HAP-1 (cell line): ENCODE measurements around the gene NOM1.

Experiments used
- DNase-seq, 2 experiments: peaks; one replicate each; pipeline ENCODE4 v3.0.0-alpha.2; 2016 to 2020; ENCODE audit warnings: low spot score in 2 of 2
- H3K27me3 ChIP-seq: fragments of 250-450 bp; sonication (Bioruptor Pico); 2 replicates; pipeline ENCODE4 v1.5.1; 2020; ENCODE audit warnings: low read depth, mild to moderate bottlenecking, moderate library complexity
- H3K36me3 ChIP-seq: fragments of 250-450 bp; sonication (Bioruptor Pico); replicated peaks from 2 replicates; pipeline ENCODE4 v1.5.1; 2020; ENCODE audit warnings: mild to moderate bottlenecking
- H3K4me1 ChIP-seq: fragments of 250-450 bp; sonication (Bioruptor Pico); 2 replicates; pipeline ENCODE4 v1.5.1; 2020; ENCODE audit warnings: mild to moderate bottlenecking
- H3K4me3 ChIP-seq: fragments of 250-450 bp; sonication (Bioruptor Pico); 2 replicates; pipeline ENCODE4 v1.5.1; 2020; ENCODE audit warnings: mild to moderate bottlenecking, moderate library complexity
- H3K9me3 ChIP-seq: fragments of 250-450 bp; sonication (Bioruptor Pico); 2 replicates; pipeline ENCODE4 v1.5.1; 2020; ENCODE audit warnings: mild to moderate bottlenecking, moderate library complexity
- in situ Hi-C: fragments of 300-500 bp; cut with MboI; formaldehyde crosslinking; loops from 3 replicates; pipeline ENCODE4 v1.14.3; 2020; ENCODE audit warnings: low sequenced_read_pairs, inconsistent platforms, mixed read lengths

Gene NOM1

DNA sequence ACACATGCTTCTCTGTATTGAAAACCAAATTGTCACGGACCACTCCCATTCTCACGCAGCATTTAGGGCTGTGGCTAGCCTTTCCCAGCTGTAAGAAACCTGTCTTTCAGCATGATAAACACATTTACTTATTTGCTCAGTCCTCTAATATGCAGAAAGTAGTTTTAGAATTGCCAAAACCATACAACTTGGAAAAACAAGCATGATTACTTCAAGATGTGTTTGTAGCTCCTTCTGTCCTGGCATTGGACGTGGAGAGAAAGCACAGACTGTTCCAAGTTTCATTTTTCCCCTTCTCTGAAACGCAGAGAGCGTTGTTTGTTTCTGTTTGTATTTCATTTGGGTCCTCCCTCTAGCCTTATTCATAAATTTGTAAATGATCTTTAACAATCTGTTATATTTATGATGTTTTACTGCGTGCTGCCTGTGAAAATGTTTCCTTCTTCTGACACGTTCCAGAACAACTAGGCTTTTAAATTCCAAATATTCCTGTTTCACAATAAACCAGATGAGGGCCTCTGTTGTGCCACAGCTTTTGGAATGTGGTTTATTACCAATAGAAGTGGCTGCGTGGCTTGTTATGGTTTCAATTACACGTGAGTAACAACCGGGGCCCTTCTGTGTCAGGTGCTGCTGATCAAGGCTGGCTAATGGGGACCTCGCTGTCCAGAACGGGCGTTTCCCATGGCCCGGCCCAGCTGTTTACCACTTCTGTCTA lies 34.8 kb downstream of the NOM1 start:
- no peak for DNase-seq
- Histone ChIP-seq H3K4me3 (no peak overlapping the region), H3K9me3 (no peaks in the 10 kb centered on the region; the same call in 1 of the 2 replicates), H3K36me3 (no peaks in the 10 kb centered on the region), H3K4me1 (no peaks in the 10 kb centered on the region), H3K27me3 (no peaks in the 10 kb centered on the region)
- in situ Hi-C loops, result no loop called here

DNA sequence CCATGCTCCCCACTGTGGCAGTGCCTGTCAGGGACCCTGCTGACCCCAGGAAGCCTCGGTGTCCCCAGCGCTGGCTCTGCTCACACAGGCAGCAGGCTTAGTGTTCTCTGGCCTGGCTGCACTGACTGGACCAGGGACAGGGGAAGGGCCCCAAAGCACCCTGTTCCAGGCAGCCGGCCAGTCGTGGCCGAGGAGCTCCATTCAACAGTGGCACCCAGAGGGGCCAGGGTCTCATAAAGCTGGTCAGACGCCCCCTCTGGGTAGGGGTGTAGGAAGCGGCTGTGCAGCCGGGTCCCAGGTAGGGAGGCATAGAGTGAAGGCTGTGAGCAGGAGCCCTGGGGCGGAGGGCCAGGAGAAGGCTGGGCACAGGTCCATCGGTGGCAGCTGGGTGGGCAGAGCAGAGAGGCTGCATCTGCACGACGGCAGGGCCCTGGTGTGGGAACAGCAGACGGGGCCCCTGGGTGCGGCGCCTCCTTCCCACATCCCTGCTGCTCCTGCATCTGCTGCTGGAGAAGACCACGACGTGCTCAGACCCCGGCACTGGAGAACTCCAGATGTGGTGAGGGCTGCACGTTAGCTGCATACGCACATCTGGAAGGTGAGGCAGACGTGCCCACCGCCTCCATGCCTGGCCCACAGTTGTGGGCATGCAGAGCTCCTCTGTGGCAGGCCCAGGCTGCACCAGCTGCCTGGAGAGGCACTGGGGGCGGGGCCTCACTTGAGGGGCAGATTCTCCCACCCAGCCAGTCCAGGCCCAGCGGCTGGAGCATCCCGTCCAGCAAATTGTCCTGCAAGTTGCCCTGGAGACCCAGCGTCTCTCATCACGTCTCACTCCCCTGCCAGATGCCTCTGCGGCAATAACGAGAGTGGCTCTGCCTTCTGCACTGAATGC lies 35.8 kb downstream of the NOM1 start:
- no peak for DNase-seq
- Histone ChIP-seq H3K4me1 (no peaks in the 10 kb centered on the region), H3K27me3 (no peaks in the 10 kb centered on the region), H3K36me3 (no peaks in the 10 kb centered on the region), H3K9me3 (no peaks in the 10 kb centered on the region), H3K4me3 (no peak overlapping the region)
- in situ Hi-C loops, result no loop called here

DNA sequence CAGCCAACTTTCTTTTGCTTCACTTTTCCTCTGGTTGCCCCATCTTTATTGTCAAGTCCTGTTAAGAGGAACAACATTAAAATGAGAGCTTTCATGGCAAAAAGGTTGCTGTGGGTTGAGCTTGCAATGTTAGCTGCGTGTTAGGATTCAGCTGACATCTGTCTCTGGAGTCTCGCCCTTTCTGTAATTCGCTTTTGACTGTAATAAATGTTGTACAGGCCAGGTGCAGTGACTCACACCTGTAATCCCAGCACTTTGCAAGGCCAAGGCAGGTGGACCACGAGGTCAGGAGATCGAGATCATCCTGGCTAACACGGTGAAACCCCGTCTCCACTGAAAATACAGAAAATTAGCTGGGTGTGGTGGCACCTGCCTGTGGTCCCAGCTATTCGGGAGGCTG lies 36.9 kb downstream of the NOM1 start:
- no peak overlapping the region for H3K4me3 ChIP-seq
- DNase-seq, result no peak
- in situ Hi-C loops, result no loop called here
- H3K9me3 ChIP-seq, result no peaks in the 10 kb centered on the region
- H3K36me3 ChIP-seq, result no peaks in the 10 kb centered on the region
- no peaks in the 10 kb centered on the region for H3K4me1 ChIP-seq
- no peaks in the 10 kb centered on the region for H3K27me3 ChIP-seq

DNA sequence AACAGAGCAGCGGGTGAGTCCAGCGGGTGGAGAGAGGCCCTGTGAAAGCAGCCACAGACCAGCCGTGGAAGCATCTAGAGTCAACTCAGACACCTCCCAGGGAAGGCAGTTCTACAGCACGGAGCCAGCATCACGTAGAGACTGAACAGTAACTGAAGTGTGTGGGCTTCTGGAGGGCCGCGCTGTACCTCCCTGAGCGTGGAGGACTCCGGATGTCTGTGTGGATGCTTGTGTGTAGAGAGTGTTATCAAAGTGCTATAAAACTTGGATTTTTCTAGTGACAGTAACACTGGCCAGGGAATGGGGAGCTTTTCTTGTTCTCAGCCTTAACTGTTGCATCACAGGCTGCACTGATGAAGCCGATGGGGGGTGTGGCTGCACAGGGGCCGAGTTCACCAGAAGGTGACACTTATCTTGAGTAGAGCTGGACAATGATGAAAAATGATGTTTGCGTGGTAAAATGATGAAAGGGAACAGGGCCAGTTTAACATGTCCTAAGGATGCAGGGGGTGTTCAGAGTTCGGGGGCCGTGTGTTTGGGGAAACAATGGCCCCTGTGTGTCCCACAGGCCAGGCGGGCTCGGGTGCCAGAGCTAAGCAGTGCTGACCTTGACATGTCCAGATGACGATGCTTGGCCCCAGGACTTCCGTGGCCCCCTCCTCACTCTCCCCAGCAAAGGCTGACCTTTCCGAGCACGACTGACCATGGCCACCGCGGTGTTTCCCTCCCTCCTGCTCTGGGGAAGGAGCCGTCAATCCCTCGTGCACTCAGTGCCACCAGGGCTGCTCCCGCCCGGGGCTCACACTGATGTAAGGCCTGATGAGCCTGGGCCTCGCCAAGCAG lies 39.1 kb downstream of the NOM1 start:
- Histone ChIP-seq H3K4me1 (no peaks in the 10 kb centered on the region), H3K9me3 (no peaks in the 10 kb centered on the region), H3K27me3 (no peaks in the 10 kb centered on the region), H3K36me3 (no peaks in the 10 kb centered on the region), H3K4me3 (no peak overlapping the region)
- no peak for DNase-seq
- in situ Hi-C loops, result no loop called here

DNA sequence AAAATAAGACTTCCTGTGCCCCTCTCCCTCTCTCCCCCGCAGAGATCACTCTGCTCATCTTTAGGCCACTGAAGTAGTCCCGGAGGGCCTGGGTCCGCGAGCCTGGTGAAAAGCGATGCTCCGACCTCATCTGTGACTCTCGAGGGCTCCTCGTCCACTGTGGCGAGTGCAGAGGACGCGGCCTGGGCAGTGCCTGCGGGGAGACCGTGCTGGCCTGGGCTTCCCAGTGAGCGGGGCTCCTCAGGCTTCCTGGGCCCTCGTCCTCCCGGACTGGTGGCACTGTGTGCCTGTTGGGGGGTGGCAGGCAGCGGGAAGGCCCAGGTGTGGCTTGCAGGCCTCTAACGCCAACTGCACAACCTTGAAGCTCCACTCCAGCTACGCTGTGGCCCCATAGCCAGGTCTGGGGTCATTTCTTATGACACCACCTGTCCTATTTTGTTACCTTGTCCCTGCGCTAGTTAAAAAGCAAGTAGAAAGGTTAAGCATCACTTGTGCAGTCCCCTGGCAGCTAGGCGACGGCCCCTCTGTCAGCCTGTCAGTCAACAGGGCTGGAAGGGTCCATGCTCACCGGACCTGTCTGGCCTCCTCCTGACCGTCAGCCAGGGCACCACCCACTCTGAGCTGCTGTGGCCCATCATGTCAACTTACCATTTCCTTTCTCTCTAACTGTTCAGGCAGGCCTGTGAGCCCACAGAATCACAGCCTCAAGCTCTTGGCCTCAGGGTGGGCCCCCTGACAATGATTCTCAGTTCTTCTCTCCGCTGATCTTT lies 40.4 kb downstream of the NOM1 start:
- in situ Hi-C loops, result no loop called here
- Histone ChIP-seq H3K4me3 (no peak overlapping the region), H3K9me3 (no peaks in the 10 kb centered on the region), H3K4me1 (no peaks in the 10 kb centered on the region), H3K27me3 (no peaks in the 10 kb centered on the region), H3K36me3 (no peaks in the 10 kb centered on the region)
- no peak for DNase-seq

DNA sequence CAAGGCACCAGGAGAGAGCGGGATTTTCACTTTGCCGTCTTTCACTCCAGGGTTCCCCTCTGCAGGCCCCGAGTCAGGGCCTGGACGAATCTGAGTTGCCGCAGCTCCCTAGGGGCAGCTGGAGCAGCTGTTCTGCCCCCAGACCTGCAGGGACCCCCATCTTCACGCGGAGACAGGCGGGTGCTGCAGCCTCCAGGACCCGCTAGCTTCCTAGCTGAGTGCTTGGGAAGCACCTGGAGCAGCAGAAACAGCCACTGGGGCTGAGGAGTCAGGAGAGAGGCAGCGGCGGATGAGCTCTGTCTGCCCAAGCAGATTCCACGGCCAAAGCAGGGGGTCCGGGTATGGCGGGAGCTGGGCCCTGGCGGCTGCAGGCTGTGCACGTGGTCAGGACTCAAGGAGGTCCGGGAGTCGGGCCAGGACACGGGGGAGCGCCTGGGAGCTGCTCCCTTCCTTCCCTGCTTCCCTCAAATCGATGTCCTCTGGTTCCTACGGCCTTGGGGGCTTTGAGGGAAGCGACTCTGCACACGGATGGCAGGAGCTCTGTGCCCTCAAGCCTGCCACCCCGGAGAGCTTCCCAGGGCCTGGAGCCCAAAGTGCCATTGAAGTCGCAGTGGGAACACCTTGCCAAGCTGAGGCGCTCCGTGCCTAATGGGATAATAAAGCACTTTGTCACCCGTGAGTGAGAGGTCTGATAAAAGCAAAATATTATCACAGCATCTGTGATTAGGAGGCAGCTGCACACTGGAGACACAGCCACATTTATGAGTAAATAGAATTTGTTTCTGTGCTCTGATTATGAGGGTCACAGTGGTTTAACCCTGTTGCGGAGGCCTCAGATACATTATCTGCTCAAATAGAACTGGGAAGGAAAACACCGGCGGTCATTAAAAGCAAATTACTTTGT lies 43.8 kb downstream of the NOM1 start:
- in situ Hi-C loops, result no loop called here
- no peak for DNase-seq

DNA sequence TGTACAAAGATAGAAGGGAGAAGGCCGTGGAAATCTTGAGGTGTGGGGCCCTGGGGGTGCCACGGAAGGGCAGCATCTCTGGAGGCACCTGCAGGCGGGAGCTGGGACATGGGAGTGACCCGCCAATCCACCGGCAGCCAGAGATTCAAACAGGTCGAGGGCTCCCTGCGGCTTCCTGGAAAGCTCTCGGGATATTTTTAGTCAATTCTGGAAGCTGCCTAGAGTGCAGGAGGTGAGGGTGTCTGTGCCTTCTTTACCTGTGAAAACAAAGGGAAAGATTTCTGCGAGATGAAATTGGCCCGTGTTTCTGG lies 44.4 kb downstream of the NOM1 start:
- DNase-seq, result no peak
- Histone ChIP-seq H3K4me3 (no peak overlapping the region), H3K36me3 (no peaks in the 10 kb centered on the region), H3K27me3 (no peaks in the 10 kb centered on the region), H3K9me3 (no peaks in the 10 kb centered on the region), H3K4me1 (no peaks in the 10 kb centered on the region)
- in situ Hi-C loops, result no loop called here

More for the DNA sequence above, 43.8 kb downstream of the NOM1 start:
- H3K9me3 ChIP-seq, result no peaks in the 10 kb centered on the region
- no peaks in the 10 kb centered on the region for H3K4me1 ChIP-seq
- H3K27me3 ChIP-seq, result no peaks in the 10 kb centered on the region
- no peak overlapping the region for H3K4me3 ChIP-seq
- H3K36me3 ChIP-seq, result no peaks in the 10 kb centered on the region

DNA sequence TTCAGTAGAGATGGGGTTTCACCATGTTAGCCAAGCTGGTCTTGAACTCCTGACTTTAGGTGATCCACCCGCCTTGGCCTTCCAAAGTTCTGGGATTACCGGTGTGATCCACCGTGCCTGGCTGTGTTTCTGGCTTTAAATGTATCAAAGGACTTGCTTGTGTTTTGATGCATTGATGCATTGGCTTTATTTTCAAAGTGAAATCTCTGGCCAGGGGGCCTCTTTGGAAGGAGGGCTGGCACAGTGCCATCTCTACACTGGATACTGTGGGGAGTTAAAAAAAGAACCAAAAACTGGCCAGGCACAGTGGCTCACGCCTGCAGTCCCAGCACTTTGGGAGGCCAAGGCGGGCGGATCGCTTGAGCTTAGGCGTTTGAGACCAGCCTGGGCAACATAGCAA lies 44.9 kb downstream of the NOM1 start:
- Histone ChIP-seq H3K4me3 (no peak overlapping the region), H3K27me3 (no peaks in the 10 kb centered on the region), H3K4me1 (no peaks in the 10 kb centered on the region), H3K9me3 (no peaks in the 10 kb centered on the region), H3K36me3 (no peaks in the 10 kb centered on the region)
- DNase-seq, result no peak
- in situ Hi-C loops, result no loop called here

DNA sequence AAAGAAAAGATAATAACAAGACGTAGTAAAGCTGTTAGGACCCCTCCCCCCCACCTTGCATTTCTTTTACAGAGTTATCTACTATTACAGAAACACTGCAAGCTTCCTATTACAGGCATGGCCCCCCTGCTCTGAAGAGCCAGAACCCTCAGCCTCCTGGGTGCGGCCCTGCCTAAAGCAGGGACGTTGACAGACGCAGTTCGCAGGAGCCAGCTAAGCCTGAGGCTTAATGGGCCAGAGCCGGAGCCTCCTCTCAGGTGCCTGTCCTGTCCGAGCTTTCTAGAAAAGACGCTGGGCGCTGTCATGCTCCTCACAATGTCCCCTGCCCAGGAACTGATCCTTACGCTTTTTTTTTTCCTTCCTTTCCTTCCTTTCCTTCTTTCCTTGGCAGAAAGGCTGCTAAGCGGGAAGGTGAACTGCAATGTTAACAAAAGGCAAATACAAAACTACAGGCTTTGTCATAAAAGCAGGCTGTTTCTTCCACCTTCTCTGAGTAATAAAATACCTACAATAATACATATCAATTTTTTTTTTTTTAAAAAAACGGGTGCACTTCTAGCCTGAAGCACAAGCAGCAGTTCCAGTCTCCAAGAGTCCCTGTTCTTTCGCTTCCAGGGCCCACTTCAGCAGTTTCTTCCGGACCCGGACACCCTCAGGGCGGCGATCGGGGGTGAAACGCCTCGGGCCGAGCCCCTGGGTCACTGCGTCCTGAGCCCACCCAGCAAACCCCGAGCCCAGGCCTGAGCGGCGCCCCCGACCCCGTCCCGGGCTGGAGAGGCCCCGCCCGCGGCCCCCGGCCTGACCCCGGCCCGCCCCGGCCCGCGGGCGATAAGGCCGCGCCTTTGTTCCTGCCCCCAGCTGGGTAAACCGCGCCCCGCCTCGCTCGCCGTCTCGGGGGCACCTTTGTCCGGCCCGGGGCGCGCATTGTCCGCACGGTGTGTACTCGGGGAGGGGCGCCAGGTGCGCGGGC lies 49.8 kb downstream of the NOM1 start:
- Histone ChIP-seq H3K4me3 (no peak overlapping the region), H3K36me3 (no peaks in the 10 kb centered on the region), H3K9me3 (no peaks in the 10 kb centered on the region), H3K27me3 (no peaks in the 10 kb centered on the region), H3K4me1 (peaks cover 2% of the 10 kb centered on the region; the same call in 1 of the 2 replicates)
- in situ Hi-C loops, result no loop called here
- no peak for DNase-seq

DNA sequence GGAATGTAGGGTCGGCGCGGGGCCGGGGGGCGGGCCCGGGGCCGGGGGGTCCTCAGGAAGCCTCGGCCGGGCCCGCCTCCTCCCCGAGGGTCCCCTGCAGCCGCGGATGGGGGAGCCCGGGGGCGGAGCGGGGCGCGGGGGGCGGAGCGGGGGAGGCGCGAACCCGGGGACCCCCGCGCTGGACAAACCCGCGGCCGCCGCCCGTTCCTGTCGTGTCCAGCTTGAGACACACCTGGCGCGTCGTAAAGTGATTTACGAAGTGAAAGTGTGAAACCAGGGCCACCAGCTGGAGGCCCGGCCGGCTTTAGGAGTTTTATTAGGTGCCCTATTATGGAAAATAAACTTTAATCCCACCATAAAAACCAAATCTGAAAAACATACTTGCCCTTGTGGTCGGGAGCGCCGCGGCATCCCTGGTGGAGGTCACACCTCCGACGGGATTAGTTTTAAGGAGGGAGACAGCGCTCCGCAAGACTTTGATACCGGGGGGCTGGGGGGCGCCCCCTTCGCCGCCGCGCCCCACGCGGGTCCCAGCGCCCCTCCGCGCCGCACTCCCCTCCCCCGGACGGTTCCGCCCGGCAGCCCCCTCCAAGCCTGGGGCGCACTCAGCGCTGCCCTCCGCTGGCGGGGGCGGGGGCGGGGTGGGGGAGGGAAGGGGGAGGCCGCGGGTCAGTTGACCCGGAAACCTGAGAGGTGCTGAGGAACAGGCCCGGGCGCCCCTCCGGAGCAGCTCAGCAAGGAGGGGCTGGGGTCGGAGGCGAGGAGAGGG lies 50.6 kb downstream of the NOM1 start:
- Histone ChIP-seq H3K4me3 (peak overlapping the region; percentile 21), H3K4me1 (peaks cover 2% of the 10 kb centered on the region; the same call in 1 of the 2 replicates), H3K27me3 (no peaks in the 10 kb centered on the region), H3K9me3 (no peaks in the 10 kb centered on the region), H3K36me3 (0 out of 2 replicates have a peak, but pooled peaks cover 3% of the 10 kb centered on the region)
- in situ Hi-C loops, result no loop called here
- DNase-seq, result peak; percentile 28 to 56
